Naive thymus-derived CD8-positive, alpha-beta T cell (primary cell): ENCODE data around the gene TIMM13. TPM values are rescaled to one million over a fixed set of nuclear protein-coding genes. Genes with fewer than 3 reads are reported as not detected.
"Not testable (repeated sequence)": the region's sequence is repeated elsewhere in the genome, so short reads cannot be mapped to it uniquely, and the experiment has no call there.

Source experiments
- ATAC-seq, 2 donors: fragments of 150-1000 bp; cut with Tn5 transposase in 1 of 2; sonication (Bioruptor Pico), chemical (Tn5 transposase) in 1 of 2; 1 replicate in 1 of 2; 2 replicates in 1 of 2; pipeline ENCODE4 v1.10.0; 2021; ENCODE audit warnings: mild to moderate bottlenecking in 2 of 2, moderate library complexity in 2 of 2
- POLR2A ChIA-PET: fragments of 350-600 bp; sonication (Branson Sonifier 250); formaldehyde crosslinking; loops from one replicate; lab custom pipeline; 2021; ENCODE audit warnings: antibody characterized with exemption; lab: Charles Lee
- DNase-seq, 10 donors: peaks; one replicate each; pipeline versions ENCODE4 v3.0.0 to v3.0.0-alpha.2; 2020 to 2022
- H3K27ac Mint-ChIP-seq, 10 donors: one replicate each; pipeline ENCODE4 v1.8.0; 2020 to 2022; ENCODE audit warnings: mild to moderate bottlenecking in 10 of 10, mixed read lengths in 10 of 10, moderate library complexity in 4 of 10, inconsistent platforms in 1 of 10
- H3K27me3 Mint-ChIP-seq, 5 donors: one replicate each; pipeline ENCODE4 v1.8.0; 2021 to 2022; ENCODE audit warnings: mixed read lengths in 5 of 5
- H3K36me3 Mint-ChIP-seq, 3 donors: one replicate each; pipeline ENCODE4 v1.8.0; 2020 to 2022; ENCODE audit warnings: mixed read lengths in 3 of 3, mild to moderate bottlenecking in 2 of 3, inconsistent platforms in 1 of 3
- H3K4me1 Mint-ChIP-seq, 4 donors: one replicate each; pipeline ENCODE4 v1.8.0; 2021 to 2022; ENCODE audit warnings: mixed read lengths in 4 of 4
- H3K4me3 Mint-ChIP-seq, 10 donors: one replicate each; pipeline ENCODE4 v1.8.0; 2020 to 2022; ENCODE audit warnings: mild to moderate bottlenecking in 10 of 10, mixed read lengths in 10 of 10, moderate library complexity in 6 of 10, inconsistent platforms in 1 of 10
- H3K9me3 Mint-ChIP-seq, 9 donors: one replicate each; pipeline ENCODE4 v1.8.0; 2020 to 2022; ENCODE audit warnings: mixed read lengths in 9 of 9, mild to moderate bottlenecking in 3 of 9, inconsistent platforms in 1 of 9, moderate library complexity in 1 of 9
- polyA plus RNA-seq, 3 donors: library from polyadenylated mRNA; unstranded; fragments of 300-500 nt; fragmentation: Illumina TruSeq; gene quantifications; one replicate each; pipeline ENCODE4 v1.2.3, GENCODE V29; 2021
- total RNA-seq, 8 experiments: library from RNA in 2 of 8; stranded (reverse) in 2 of 8; gene quantifications; one replicate each; pipeline ENCODE4 v1.2.3 and lab custom pipeline; 2021 to 2026

The TIMM13 gene
- total and polyA plus RNA-seq, 5 experiments from 2014 or later, result 33.6 to 92.2 (median 74.4) TPM

DNA sequence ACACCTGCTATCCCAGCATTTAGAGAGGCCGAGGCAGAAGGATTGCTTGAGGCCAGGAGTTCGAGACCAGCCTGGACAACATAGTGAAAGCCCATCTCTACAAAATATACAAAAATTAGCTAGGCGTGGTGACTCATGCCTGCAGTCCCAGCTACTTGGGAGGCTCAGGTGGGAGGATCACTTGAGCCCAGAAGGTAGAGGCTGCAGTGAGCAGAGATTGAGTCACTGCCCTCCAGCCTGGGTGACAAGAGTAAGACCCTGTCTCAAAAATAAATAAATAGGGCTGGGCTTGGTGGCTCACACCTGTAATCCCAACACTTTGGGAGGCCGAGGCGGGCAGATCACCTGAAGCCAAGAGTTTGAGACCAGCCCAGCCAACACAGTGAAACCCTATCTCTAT is 36.3 kb upstream of the TIMM13 start:
- not testable (repeated sequence) for ATAC-seq, H3K27ac Mint-ChIP-seq, H3K9me3 Mint-ChIP-seq, H3K27me3 Mint-ChIP-seq, DNase-seq, H3K36me3 Mint-ChIP-seq
- POLR2A ChIA-PET, result interaction anchor here (0.9 to 2.3 kb wide), 2 partner anchors 13 to 36 kb away, joined by 4 to 5 read pairs; partner anchors contain the start of genes GADD45B and TIMM13
- peak overlapping the region in 5 of 10 donors; percentile 18 to 62 (median 36) for H3K4me3 Mint-ChIP-seq
- peaks cover 3 to 13% (median 8%) of the 10 kb centered on the region in 4 donors for H3K4me1 Mint-ChIP-seq

DNA sequence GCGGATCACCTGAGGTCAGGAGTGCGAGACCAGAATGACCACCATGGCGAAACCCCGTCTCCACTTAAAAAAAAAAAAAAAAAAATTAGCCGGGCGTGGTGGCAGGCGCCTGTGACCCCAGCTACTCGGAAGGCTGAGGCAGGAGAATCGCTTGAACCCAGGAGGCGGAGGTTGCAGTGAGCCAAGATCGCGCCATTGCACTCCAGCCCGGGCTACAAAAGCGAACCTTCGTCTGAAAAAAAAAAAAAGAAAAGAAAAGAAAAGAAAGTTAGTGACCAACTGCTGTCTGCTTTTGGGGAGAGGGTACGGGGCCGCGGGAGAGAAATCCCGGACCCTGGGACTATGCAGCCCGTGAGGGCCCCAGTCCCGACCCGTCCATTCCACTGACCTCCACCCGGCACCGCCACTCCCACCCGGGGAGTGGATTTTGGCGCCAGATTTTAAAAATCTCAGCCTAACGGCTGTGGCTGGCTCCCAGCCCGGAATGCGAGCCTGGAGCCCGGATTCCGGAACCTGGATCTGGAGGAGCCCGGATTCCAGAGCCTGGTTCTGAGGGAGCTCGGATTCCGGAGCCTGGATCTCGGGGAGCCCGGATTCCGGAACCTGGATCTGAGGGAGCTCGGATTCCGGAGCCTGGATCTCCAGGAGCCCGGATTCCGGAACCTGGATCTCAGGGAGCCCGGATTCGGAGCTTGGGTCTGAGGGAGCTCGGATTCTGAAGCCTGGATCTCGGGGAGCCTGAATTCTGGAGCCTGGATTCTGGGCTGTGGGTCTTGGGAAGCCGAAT is 35.4 kb upstream of the TIMM13 start:
- Mint-ChIP-seq H3K4me3 (peak overlapping the region in 8 of 10 donors; percentile 12 to 74 (median 36)), H3K27ac (no peak overlapping the region), H3K4me1 (peaks cover 3 to 13% (median 8%) of the 10 kb centered on the region in 4 donors), H3K36me3 (no peaks in the 10 kb centered on the region), H3K9me3 (no peaks in the 10 kb centered on the region), H3K27me3 (peaks cover 0 to 4% (median 0%) of the 10 kb centered on the region in 5 donors)
- POLR2A ChIA-PET, result interaction anchor here (0.6 to 2.3 kb wide), 5 partner anchors 13 to 218 kb away, joined by 4 to 5 read pairs (median 5); partner anchors contain the start of genes GADD45B and TIMM13
- no peak for ATAC-seq
- no peak for DNase-seq

- peak overlapping the region; percentile 61 to 84 (median 75) for H3K4me3 Mint-ChIP-seq
- peak overlapping the region in 3 of 10 donors; percentile 7 to 48 (median 41) for H3K27ac Mint-ChIP-seq
- DNase-seq (peak in 9 of 10 donors; percentile 17 to 52 (median 39)), ATAC-seq (peak; percentile 73 to 82)
- POLR2A ChIA-PET, result interaction anchor here (0.6 to 2.3 kb wide), 6 partner anchors 14 to 218 kb away, joined by 4 to 6 read pairs (median 5); partner anchors contain the start of genes GADD45B and TIMM13
- peaks cover 7 to 17% (median 10%) of the 10 kb centered on the region in 4 donors for H3K4me1 Mint-ChIP-seq
- no peaks in the 10 kb centered on the region for H3K9me3 Mint-ChIP-seq
- H3K27me3 Mint-ChIP-seq, result peaks cover 0 to 4% (median 0%) of the 10 kb centered on the region in 5 donors
- no peaks in the 10 kb centered on the region for H3K36me3 Mint-ChIP-seq
Observed at GRCh38 chr19:2461751-2462634, 34.6 kb upstream of the TIMM13 start.

GRCh38 chr19:2460245-2460644 is 32.9 kb upstream of the TIMM13 start:
- no peak for ATAC-seq
- POLR2A ChIA-PET, result interaction anchor here (0.7 kb wide), 2 partner anchors 31 to 165 kb away, joined by 3 to 5 read pairs; no protein-coding TSS in a partner anchor

DNA sequence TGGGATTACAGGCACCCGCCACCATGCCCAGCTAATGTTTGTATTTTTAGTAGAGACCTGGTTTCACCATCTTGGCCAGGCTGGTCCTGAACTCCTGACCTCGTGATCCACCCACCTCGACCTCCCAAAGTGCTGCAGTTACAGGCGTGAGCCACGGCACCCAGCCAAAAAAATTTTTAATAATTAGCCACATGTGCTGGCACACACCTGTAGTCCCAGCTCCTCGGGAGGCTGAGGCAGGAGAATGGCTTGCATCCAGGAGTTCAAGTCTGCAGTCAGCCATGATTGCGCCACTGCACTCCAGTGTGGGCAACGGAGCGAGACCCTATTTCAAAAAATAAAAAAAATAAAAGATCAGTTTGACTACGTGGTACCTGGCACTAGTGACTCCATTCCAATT is 31.4 kb upstream of the TIMM13 start:
- H3K9me3 Mint-ChIP-seq, H3K36me3 Mint-ChIP-seq, H3K27ac Mint-ChIP-seq, POLR2A ChIA-PET, ATAC-seq, H3K27me3 Mint-ChIP-seq, DNase-seq: not testable (repeated sequence)
- peaks cover 15 to 30% (median 19%) of the 10 kb centered on the region in 4 donors for H3K4me1 Mint-ChIP-seq
- peak overlapping the region in 1 of 10 donors; percentile 29 for H3K4me3 Mint-ChIP-seq

More at GRCh38 chr19:2460245-2460644, 32.9 kb upstream of the TIMM13 start:
- DNase-seq, result no peak
- Mint-ChIP-seq H3K4me1 (peaks cover 9 to 21% (median 12%) of the 10 kb centered on the region in 4 donors), H3K9me3 (no peaks in the 10 kb centered on the region), H3K4me3 (peak overlapping the region in 3 of 10 donors; percentile 52 to 64 (median 60)), H3K27ac (peak overlapping the region in 2 of 10 donors; percentile 49 to 76), H3K27me3 (peaks cover 0 to 4% (median 0%) of the 10 kb centered on the region in 5 donors), H3K36me3 (no peaks in the 10 kb centered on the region)

- no peak for DNase-seq
- no peak for ATAC-seq
- peak overlapping the region in 2 of 10 donors; percentile 56 to 73 for H3K4me3 Mint-ChIP-seq
- H3K4me1 Mint-ChIP-seq, result peaks cover 15 to 27% (median 19%) of the 10 kb centered on the region in 4 donors
- no peaks in the 10 kb centered on the region for H3K36me3 Mint-ChIP-seq
- POLR2A ChIA-PET, result interaction anchor here (0.6 to 5.3 kb wide), 3 partner anchors 19 to 182 kb away, joined by 3 to 51 read pairs (median 3); partner anchors contain the start of gene GADD45B
- peaks cover 0 to 4% (median 0%) of the 10 kb centered on the region in 5 donors for H3K27me3 Mint-ChIP-seq
- no peaks in the 10 kb centered on the region for H3K9me3 Mint-ChIP-seq
- peak overlapping the region in 3 of 10 donors; percentile 25 to 56 (median 27) for H3K27ac Mint-ChIP-seq
Observed at GRCh38 chr19:2458054-2458453, 30.7 kb upstream of the TIMM13 start.

- POLR2A ChIA-PET, result interaction anchor here (0.6 to 5.3 kb wide), 10 partner anchors 11 to 327 kb away, joined by 3 to 51 read pairs (median 4); partner anchors contain the start of genes GADD45B, LSM7, SPPL2B and THOP1
- ATAC-seq (no peak), DNase-seq (no peak)
- Mint-ChIP-seq H3K4me3 (peak overlapping the region; percentile 69 to 87 (median 83)), H3K27ac (peak overlapping the region; percentile 68 to 97 (median 93)), H3K4me1 (peaks cover 15 to 28% (median 19%) of the 10 kb centered on the region in 4 donors), H3K36me3 (no peaks in the 10 kb centered on the region), H3K9me3 (no peaks in the 10 kb centered on the region), H3K27me3 (peaks cover 0 to 4% (median 0%) of the 10 kb centered on the region in 5 donors)
Observed at GRCh38 chr19:2457394-2458037, 30.1 kb upstream of the TIMM13 start.

GRCh38 chr19:2455851-2456570 is 28.6 kb upstream of the TIMM13 start:
- Mint-ChIP-seq H3K9me3 (no peaks in the 10 kb centered on the region), H3K27ac (peak overlapping the region in 8 of 10 donors; percentile 13 to 92 (median 83)), H3K36me3 (peaks cover 0 to under 1% (median 0%) of the 10 kb centered on the region in 3 donors), H3K4me3 (peak overlapping the region; percentile 69 to 91 (median 79)), H3K4me1 (peaks cover 10 to 24% (median 12%) of the 10 kb centered on the region in 4 donors), H3K27me3 (peaks cover 0 to 4% (median 0%) of the 10 kb centered on the region in 5 donors)
- DNase-seq (peak in 8 of 10 donors; percentile 8 to 56 (median 34)), ATAC-seq (peak; percentile 32 to 40)
- POLR2A ChIA-PET, result interaction anchor here (0.5 to 5.3 kb wide), 9 partner anchors 9 to 329 kb away, joined by 3 to 51 read pairs (median 4); partner anchors contain the start of genes GADD45B, THOP1 and TIMM13

DNA sequence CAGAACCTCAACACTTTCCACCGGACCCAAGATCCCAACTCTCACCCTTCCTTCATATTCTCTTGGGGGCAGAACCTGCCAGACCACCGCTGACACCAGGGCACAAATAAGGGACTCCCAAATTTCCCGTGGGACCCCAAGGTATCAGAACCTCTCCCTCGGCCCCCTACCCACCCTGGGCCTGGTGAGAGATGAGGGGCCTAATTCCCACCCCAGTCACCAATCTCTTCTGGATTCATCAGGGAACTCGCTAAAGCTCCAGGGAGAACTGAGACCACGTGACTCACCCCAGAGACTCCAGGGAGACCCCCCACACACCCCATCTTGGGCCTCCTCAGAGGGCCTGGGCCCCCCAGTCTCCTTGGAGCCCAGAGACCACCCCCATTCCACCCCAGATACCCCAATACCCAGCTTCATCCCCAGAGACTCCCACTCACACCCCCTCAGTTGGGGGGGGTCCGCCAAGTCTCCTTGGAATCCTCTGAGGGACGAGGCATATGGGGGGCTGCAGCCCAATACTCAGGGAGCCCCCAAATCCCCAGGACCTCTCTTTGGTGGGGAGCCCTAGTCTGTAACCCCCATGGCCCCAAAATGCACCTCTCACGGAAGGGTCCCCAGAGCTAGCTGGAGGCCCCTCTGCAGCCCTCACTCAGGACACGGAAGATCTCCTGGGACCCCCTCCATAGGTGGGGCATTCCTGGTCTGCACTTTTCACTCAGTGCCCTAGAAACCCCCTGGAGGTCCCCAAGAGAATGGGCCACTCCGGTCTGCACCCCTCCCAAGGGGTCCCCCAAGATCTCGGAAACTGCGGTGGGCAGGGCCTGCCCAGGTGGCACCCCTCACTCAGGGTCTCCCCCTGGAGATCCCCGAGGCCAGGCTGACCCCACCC is 27.8 kb upstream of the TIMM13 start:
- Mint-ChIP-seq H3K4me1 (peaks cover 10 to 25% (median 12%) of the 10 kb centered on the region in 4 donors), H3K4me3 (peak overlapping the region; percentile 66 to 91 (median 78)), H3K9me3 (no peaks in the 10 kb centered on the region), H3K36me3 (peaks cover 0 to 1% (median 0%) of the 10 kb centered on the region in 3 donors), H3K27me3 (peaks cover 0 to 3% (median 0%) of the 10 kb centered on the region in 5 donors), H3K27ac (peak overlapping the region; percentile 7 to 86 (median 56))
- POLR2A ChIA-PET, result interaction anchor here (1.2 to 5.3 kb wide), 3 partner anchors 22 to 31 kb away, joined by 3 to 51 read pairs (median 19); partner anchors contain the start of genes GADD45B and TIMM13
- no peak for DNase-seq
- no peak for ATAC-seq
